SH-SY5Y (cell line): ENCODE measurements around the gene ATP9A.
A peak's percentile ranks its signal among the peaks of the same experiment; 100 is the strongest.

Experiments used
- GATA2 ChIP-seq: IDR thresholded peaks from 2 replicates; pipeline ENCODE4 v1.6.1; 2011; ENCODE audit warnings: mild to moderate bottlenecking, low read depth, low read length
- GATA3 ChIP-seq: IDR thresholded peaks from 2 replicates; pipeline ENCODE4 v1.6.1; 2011; ENCODE audit warnings: low read depth, mild to moderate bottlenecking, low read length, moderate library complexity

ATP9A gene

DNA sequence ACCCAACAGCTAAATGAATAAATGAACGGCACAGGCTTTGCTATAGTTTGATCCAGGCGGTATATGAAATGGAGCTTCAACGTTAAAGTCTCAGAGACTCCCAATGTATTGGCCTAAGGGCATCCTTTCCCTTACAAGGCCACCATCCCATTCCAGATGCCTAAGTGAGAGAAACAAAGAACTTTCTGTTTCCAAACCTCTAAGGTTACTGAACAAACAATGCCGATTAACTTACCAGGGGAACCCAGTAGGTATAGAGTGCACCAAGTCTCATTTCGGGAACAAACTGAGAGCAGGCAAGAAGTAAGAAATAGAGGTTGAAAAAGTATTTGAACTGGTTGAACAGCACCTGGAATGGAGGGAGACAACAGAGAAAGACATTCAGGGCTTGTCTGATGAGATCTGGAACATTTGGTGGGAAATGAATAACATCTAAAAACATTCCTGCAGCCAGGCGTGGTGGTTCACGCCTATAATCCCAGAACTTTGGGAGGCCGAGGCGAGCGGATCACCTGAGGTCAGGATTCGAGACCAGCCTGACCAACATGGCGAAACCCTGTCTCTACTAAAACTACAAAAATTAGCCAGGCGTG lies 42.5 kb downstream of the ATP9A start:
- TF ChIP-seq GATA2: no peak
- TF ChIP-seq GATA3: no peak

DNA sequence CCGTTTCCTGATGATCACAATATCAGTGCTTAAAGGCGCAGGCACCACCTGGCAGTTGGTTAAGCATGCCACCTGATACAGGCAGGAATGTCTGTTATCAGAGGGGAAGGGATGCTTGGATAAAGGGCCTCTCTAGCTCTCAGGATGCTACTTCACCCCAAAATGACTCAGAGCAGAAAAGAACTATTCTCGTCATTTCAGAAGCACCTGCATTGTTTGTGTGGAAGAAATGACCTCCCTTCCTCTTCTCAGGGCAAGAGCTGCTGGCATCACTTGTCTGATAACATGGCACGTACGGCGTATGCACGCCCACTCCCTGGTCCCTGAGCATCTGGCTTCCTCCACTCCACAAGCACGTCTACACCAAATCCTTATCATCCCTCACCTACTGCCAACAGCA lies 47.3 kb downstream of the ATP9A start:
- TF ChIP-seq GATA2: no peak
- no peak for TF ChIP-seq GATA3

DNA sequence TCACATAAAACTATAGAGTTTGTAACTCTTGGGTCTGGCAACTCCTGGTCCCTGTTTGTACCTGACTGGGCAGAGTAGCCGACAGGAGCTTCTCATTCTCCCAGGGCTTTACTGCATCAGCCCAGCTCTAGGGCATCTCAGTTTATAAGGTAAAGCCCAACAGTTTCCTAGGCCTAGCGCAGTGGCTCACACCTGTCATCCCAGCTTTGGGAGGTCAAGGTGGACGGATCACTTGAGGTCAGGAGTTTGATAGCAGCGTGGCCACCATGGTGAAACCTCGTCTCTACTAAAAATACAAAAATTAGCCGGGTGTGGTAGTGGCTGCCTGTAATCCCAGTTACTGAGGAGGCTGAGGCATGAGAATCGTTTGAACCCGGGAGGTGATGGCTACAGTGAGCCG lies 47.8 kb downstream of the ATP9A start:
- no peak for TF ChIP-seq GATA3
- no peak for TF ChIP-seq GATA2

- TF ChIP-seq GATA3: peak; percentile 90
- TF ChIP-seq GATA2: peak; percentile 94
Observed at GRCh38 chr20:51715856-51716185, 52.4 kb downstream of the ATP9A start.

GRCh38 chr20:51715163-51715855 lies 52.9 kb downstream of the ATP9A start:
- TF ChIP-seq GATA2 (0 out of 2 replicates have a peak, but pooled peaks have one; percentile 13), GATA3 (no peak)

GRCh38 chr20:51713213-51713598 lies 55.0 kb downstream of the ATP9A start:
- no peak for TF ChIP-seq GATA2
- TF ChIP-seq GATA3: no peak

DNA sequence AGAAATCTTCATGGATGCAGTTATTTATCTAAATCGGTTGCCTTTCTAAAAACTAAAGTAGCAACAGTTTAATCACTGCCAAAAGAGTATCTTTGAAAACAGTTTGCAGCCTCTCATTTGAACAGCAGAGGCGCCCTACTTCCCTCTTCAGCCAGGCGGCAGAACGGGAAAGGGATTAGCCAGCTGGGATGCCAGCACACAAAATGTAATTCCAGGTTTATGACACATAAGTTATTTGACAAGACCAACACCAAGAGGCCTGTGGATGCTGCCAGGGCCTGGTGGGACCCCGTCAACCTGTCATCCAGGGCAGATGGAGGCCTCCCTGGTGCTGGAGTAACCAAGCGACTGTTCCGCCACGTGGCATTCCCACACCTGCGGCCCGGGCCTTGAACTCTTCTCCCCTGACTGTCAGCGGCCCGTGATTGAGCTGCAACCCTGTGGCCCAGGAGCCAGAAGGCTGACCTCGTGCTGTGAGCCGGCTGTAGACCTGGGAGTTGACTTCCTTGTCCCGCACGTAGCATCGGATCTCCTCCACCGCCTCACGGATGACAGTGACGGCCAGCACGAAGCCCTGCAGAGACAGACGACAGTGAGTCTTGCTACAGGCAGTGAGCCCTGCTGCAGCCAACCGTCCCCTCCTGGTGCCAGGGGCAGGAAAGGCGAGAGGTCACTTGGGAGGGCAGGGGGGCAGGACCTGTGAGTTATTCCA lies 55.5 kb downstream of the ATP9A start:
- no peak for TF ChIP-seq GATA2
- TF ChIP-seq GATA3: no peak

DNA sequence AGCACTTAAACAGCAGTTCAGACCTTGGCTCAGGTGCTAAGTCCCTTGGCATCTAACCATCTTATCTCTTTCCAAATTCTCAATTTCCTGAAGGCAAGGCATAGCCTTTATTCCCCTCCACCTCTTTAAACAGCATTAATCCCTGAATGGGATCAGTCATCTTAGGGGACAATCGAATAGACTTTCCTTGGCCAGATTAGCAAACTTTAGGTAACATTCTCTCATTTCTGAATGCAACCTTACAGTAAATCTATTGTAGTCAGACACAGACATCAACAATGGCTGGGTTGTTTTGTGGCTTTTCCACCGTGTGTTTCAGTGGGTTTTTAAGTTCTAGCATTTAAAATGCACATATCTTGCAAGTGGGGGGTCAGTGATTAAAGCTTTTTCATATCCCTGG lies 56.8 kb downstream of the ATP9A start:
- TF ChIP-seq GATA3: no peak

- no peak for TF ChIP-seq GATA2
- TF ChIP-seq GATA3: no peak
Observed at GRCh38 chr20:51710361-51710894, 57.8 kb downstream of the ATP9A start.

- TF ChIP-seq GATA2 (no peak), GATA3 (no peak)
Observed at GRCh38 chr20:51705400-51705799, 62.8 kb downstream of the ATP9A start.

DNA sequence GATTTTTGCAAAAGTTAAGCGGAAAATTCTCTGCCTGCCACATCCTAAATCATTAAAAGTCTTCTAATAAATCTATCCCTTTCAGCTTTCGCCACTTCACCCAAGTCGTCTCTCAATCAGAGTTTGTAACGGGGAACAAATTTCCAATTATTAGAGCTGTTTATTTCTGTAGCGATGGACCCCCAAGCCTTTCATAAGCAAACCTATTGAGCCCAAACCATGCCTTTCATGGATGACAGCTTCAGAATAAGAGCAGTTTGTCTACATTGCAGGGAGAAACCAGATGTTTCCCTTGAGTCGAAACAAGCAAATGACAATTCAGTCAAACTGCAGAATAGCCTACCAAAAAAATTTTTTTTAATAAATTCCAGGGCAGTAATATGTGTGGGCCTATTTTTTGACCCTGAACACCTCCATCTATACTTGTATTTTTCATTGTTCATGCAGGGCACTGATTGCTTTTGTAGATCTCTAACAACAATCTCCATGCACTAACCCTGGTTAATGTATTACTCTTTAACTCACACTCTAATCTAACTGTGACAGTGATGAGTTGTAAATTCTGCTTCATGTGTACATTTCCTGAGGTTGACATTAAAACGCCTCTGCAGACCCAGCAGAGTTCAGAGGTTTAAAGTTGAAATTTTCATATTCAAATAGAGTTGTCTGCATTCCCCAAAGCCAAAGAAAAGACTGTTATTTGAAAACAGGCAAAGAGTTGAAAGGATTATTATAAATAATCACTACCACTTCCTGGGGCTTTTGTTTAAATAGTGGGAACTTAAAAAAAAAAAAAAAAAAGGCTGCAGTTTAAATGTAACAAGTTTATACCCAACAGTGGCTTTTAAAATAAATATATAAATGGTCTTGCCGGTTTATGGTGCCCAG lies 64.5 kb downstream of the ATP9A start:
- TF ChIP-seq GATA2 (peak; percentile 67), GATA3 (peak; percentile 86)

- TF ChIP-seq GATA2: no peak
- no peak for TF ChIP-seq GATA3
Observed at GRCh38 chr20:51702556-51702955, 65.6 kb downstream of the ATP9A start.

DNA sequence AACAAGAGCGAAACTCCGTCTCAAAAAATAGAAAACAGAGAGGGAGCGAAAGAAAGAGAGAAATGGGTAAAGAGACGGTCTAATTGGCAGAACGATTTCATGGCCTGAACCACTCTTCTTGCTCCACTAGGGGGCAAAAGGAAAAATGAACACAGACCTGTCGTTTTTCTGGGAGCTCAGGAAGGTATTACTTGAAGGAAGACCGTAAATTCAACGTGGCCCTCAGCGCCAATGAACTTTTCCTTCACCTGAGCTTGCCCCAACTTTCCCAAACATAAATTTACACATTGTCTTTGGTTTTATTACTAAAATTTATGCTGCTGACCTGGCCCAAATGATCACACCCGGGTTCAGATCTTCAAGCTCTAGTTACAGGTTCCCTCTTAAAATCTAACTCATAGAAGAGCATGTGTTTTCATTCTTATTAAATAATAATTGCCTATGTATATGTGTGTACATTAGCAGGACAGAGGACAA lies 67.3 kb downstream of the ATP9A start:
- TF ChIP-seq GATA2: no peak
- no peak for TF ChIP-seq GATA3

DNA sequence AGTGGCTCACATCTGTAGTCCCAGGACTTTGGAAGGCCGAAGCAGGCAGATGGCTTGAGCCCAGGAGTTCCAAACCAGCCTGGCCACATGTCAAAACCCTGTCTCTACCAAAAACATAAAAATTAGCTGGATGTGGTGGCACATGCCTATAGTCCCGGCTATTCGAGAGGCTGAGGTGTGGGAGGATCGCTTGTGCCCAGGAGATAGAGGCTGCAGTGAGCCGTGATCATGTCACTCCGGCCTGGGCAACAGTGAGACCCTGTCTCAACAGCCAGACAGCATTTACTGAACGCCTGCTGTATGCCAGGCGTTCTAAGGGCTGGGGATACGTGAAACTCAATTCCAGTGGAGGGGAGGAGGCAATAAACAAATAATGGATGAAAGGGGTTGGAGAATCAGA lies 69.9 kb downstream of the ATP9A start:
- no peak for TF ChIP-seq GATA2

GRCh38 chr20:51697096-51697826 lies 70.9 kb downstream of the ATP9A start:
- TF ChIP-seq GATA2 (no peak), GATA3 (no peak)
